ENCODE data around the gene C1orf74.

DNA sequence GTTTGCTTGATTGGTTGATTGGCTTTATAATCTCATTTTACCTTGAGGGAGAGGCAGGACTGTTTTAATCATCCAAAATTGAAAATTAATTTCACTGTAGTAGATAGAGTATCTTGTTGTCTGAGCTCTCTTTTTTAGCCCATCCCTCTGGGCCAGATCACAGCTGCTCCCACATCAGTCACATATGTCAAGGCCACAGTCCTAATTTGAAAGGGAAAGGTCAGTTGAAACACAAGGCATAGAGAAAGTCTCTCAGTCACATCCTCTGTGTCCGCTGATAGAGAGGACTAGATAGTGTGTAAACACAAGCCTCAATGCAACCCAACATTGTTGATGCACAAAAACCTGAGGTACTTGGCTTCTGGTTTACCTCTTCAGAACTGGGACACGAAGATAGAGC is 6.8 kb downstream of the C1orf74 start:
- TF ChIP-seq EZH2phosphoT487 (IDR thresholded peaks at IDR 0.05; ENCODE audit: low read depth) = no peak
- TF ChIP-seq, protein P1, sequence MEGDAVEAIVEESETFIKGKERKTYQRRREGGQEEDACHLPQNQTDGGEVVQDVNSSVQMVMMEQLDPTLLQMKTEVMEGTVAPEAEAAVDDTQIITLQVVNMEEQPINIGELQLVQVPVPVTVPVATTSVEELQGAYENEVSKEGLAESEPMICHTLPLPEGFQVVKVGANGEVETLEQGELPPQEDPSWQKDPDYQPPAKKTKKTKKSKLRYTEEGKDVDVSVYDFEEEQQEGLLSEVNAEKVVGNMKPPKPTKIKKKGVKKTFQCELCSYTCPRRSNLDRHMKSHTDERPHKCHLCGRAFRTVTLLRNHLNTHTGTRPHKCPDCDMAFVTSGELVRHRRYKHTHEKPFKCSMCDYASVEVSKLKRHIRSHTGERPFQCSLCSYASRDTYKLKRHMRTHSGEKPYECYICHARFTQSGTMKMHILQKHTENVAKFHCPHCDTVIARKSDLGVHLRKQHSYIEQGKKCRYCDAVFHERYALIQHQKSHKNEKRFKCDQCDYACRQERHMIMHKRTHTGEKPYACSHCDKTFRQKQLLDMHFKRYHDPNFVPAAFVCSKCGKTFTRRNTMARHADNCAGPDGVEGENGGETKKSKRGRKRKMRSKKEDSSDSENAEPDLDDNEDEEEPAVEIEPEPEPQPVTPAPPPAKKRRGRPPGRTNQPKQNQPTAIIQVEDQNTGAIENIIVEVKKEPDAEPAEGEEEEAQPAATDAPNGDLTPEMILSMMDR (IDR thresholded peaks at IDR 0.05; ENCODE audit: low read depth, low read length) = no peak
